DOHH2 (cell line): Measurements from ENCODE around the gene MYO1C.
A peak's percentile ranks its signal among the peaks of the same experiment; 100 is the strongest.

Experiments
- H3F3A ChIP-seq: fragments of 200-600 bp; sonication (generic), shearing (Covaris generic); 2 replicates; pipeline ENCODE4 v1.6.0; 2016; ENCODE audit warnings: antibody characterized with exemption, mild to moderate bottlenecking; ENCODE audit not compliant: control insufficient read depth, insufficient read depth
- H3K27ac ChIP-seq: fragments of 200-600 bp; sonication (generic); 2 replicates; pipeline ENCODE4 v1.5.1; 2014; ENCODE audit warnings: low read depth, mild to moderate bottlenecking, low read length, moderate library complexity
- H3K27me3 ChIP-seq: fragments of 200-600 bp; sonication (generic); 2 replicates; pipeline ENCODE4 v1.6.1; 2014; ENCODE audit warnings: mild to moderate bottlenecking, low read length, mixed read lengths; ENCODE audit not compliant: control insufficient read depth
- H3K36me3 ChIP-seq: fragments of 200-600 bp; sonication (generic); 2 replicates; pipeline ENCODE4 v1.6.1; 2014; ENCODE audit warnings: mild to moderate bottlenecking, low read length, moderate library complexity, mixed read lengths; ENCODE audit not compliant: control insufficient read depth
- H3K4me1 ChIP-seq: fragments of 200-600 bp; sonication (generic); 2 replicates; pipeline ENCODE4 v1.6.1; 2014; ENCODE audit warnings: mild to moderate bottlenecking, low read length, mixed read lengths; ENCODE audit not compliant: control insufficient read depth
- H3K4me2 ChIP-seq: fragments of 200-600 bp; sonication (generic); 2 replicates; pipeline ENCODE4 v1.6.0; 2014; ENCODE audit warnings: mild to moderate bottlenecking, low read length, moderate library complexity
- H3K4me3 ChIP-seq: fragments of 200-600 bp; sonication (generic); 2 replicates; pipeline ENCODE4 v1.5.1; 2014; ENCODE audit warnings: mild to moderate bottlenecking, low read length, mixed read lengths
- H3K79me2 ChIP-seq: fragments of 200-600 bp; sonication (generic); 2 replicates; pipeline ENCODE4 v1.6.1; 2014; ENCODE audit warnings: mild to moderate bottlenecking, low read length, mixed read lengths; ENCODE audit not compliant: control insufficient read depth
- H3K9me2 ChIP-seq: fragments of 200-600 bp; sonication (generic); replicated peaks from 2 replicates; pipeline ENCODE4 v1.6.1; 2014; ENCODE audit warnings: mild to moderate bottlenecking, low read length, mixed read lengths; ENCODE audit not compliant: control insufficient read depth
- H3K9me3 ChIP-seq: fragments of 200-600 bp; sonication (generic); 2 replicates; pipeline ENCODE4 v1.6.1; 2014; ENCODE audit warnings: antibody characterized with exemption, low read length, mixed read lengths; ENCODE audit not compliant: control insufficient read depth, insufficient read depth
- H4K20me1 ChIP-seq: fragments of 200-600 bp; sonication (generic); 2 replicates; pipeline ENCODE4 v1.6.0; 2014; ENCODE audit warnings: low read depth, mild to moderate bottlenecking, antibody characterized with exemption, low read length, moderate library complexity; ENCODE audit not compliant: control insufficient read depth, insufficient read depth
- CTCF ChIP-seq: fragments of 200-600 bp; sonication (generic); IDR thresholded peaks from one replicate; pipeline ENCODE4 v1.5.1; 2014; ENCODE audit warnings: antibody characterized with exemption, mild to moderate bottlenecking, low read depth, low read length; ENCODE audit not compliant: poor library complexity, severe bottlenecking
- EZH2phosphoT487 ChIP-seq: fragments of 200-600 bp; sonication (generic); IDR thresholded peaks from 2 replicates; pipeline ENCODE4 v1.6.1; 2017; ENCODE audit warnings: borderline replicate concordance, mild to moderate bottlenecking, antibody characterized with exemption, low read length, moderate library complexity, mixed read lengths

Gene MYO1C

GRCh38 chr17:1535737-1536136, 43.3 kb upstream of the MYO1C start:
- Histone ChIP-seq H3K79me2 (no peaks in the 10 kb centered on the region; the same call in 1 of the 2 replicates), H3K27me3 (no peaks in the 10 kb centered on the region), H3K4me1 (peaks cover 14% of the 10 kb centered on the region), H3K4me2 (no peak overlapping the region), H3K36me3 (peaks cover 74% of the 10 kb centered on the region), H3K9me3 (no peaks in the 10 kb centered on the region), H3K4me3 (no peak overlapping the region), H3F3A (peaks cover 3% of the 10 kb centered on the region; the same call in 1 of the 2 replicates), H3K9me2 (no peaks in the 10 kb centered on the region), H4K20me1 (0 out of 2 replicates have a peak, but pooled peaks cover 2% of the 10 kb centered on the region), H3K27ac (no peak overlapping the region)
- TF ChIP-seq CTCF (no peak), EZH2phosphoT487 (no peak)

- Histone ChIP-seq H4K20me1 (no peaks in the 10 kb centered on the region), H3K9me2 (no peaks in the 10 kb centered on the region), H3F3A (peaks cover 3% of the 10 kb centered on the region; the same call in 1 of the 2 replicates)
These were observed 41.3 kb upstream of the MYO1C start for GRCh38 chr17:1533661-1534325.

GRCh38 chr17:1532836-1533602, 40.5 kb upstream of the MYO1C start:
- Histone ChIP-seq H3K36me3 (peaks cover 62% of the 10 kb centered on the region), H3K27ac (no peak overlapping the region)
- TF ChIP-seq EZH2phosphoT487 = no peak
- TF ChIP-seq CTCF = peak; percentile 71

More at GRCh38 chr17:1533661-1534325, 41.3 kb upstream of the MYO1C start:
- Histone ChIP-seq H3K4me1 (peaks cover 31% of the 10 kb centered on the region), H3K36me3 (peaks cover 62% of the 10 kb centered on the region), H3K4me3 (no peak overlapping the region), H3K27me3 (no peaks in the 10 kb centered on the region), H3K4me2 (no peak overlapping the region), H3K9me3 (no peaks in the 10 kb centered on the region), H3K27ac (no peak overlapping the region), H3K79me2 (no peaks in the 10 kb centered on the region; the same call in 1 of the 2 replicates)
- TF ChIP-seq EZH2phosphoT487 (no peak), CTCF (no peak)

More at GRCh38 chr17:1532836-1533602, 40.5 kb upstream of the MYO1C start:
- Histone ChIP-seq H3K4me1 (peaks cover 31% of the 10 kb centered on the region), H3K9me3 (no peaks in the 10 kb centered on the region), H3F3A (peaks cover 3% of the 10 kb centered on the region; the same call in 1 of the 2 replicates), H4K20me1 (no peaks in the 10 kb centered on the region), H3K4me3 (no peak overlapping the region), H3K9me2 (no peaks in the 10 kb centered on the region), H3K27me3 (no peaks in the 10 kb centered on the region), H3K4me2 (no peak overlapping the region), H3K79me2 (no peaks in the 10 kb centered on the region; the same call in 1 of the 2 replicates)
